HCEC 1CT (cell line): ENCODE results near the gene LRP8.

Experiments used
- DNase-seq: peaks from one replicate; pipeline ENCODE4 v3.0.0-alpha.2; 2017

Gene LRP8

DNA sequence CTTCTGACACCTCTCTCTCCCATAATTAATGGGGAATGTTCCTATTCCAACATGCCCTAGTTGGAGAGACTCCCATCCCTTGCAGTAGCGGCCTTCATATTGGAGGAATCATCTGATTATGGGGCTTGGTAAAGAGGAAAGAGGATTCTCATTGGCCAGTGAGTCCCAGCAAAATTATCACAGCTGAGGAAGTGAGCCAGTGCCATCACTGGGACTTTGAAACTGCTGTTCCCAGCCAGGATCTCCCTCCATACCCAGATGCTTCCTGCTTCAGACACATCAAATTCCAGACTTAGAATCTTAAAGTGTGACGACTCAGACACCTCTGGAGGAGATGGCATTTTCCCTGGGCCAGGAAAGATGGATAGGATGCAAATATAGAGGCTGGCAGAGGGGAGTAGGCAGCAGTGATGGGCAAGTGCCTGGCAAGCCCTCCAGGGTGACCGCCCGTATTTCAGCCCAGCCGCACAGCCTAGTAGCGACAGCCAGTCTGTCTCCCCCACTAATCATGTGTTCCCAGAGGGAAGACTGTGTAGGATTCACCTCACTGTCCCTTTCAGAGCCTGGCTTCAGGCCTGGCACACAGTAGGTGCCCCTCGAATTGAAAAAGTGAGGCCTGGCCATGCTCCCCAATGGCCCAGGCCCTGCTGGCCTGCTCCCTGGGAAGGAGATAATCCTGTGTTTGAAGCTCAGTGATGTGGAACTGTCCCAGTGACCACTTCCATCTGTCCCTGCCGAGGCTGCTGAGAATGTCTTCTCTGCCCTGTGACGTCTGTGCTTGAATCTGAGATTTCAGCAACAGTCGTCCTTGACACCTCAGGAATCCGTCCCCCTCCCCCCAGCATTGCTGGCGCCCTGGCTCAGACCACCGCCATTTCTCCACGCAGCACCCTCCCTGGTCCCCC is 48.3 kb downstream of the LRP8 start:
- DNase-seq = no peak

DNA sequence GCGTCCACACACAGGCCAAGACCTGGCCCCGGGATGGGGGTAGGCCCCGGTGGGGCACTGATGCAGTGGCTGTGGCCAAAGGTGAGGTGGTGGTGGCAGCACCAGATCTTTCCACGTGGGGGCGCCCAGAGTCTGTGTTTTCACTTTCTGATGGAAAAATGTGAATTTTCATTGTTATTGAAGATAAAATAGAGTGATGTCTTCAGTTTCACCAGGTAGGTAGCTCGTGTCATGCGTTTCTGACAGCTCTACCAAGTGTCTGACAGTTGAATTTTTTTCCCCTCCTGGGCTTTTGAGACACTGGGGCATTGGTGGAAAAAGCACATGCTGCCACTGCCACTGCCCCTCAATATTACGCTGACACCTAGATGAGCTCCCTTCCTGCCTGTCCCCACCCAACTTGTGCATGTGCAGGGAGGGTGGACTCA is 49.6 kb downstream of the LRP8 start:
- no peak for DNase-seq

DNA sequence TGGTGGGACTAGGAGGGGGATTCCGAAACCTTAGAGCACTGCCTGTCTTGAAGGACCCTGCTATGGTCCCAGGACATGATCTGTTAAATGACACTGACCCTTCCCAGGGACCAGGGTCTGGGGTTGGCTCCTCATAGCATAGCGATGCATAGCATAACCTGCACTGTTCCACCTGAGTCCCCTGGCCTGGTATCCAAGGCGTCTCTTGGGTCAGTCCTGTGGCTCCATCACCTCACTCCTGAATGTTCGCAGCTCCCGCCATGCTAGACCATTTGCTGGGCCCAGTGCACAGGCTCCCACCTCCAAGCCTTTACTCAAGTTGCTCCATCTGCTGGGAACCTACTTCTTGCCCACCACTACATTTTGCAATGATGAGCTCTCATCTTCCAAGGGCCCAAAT is 50.5 kb downstream of the LRP8 start:
- DNase-seq = no peak

DNA sequence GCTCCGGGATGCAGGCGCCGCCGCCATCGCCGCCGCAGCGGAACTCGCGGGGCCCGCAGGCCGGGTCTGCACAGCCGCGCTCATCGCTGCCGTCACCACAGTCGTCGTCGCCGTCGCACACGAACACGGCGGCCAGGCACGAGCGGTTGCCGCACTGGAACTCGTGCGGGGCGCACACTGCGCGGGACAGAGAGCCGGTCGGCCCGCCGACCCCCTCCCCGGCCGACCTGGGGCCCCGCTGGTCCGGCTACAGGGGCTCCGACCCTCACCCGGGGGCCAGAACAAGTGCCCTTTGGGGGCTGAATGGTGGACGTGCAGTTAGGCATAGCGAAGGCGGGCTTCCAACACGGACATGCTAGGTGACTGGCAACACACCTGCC is 51.0 kb downstream of the LRP8 start:
- no peak for DNase-seq

DNA sequence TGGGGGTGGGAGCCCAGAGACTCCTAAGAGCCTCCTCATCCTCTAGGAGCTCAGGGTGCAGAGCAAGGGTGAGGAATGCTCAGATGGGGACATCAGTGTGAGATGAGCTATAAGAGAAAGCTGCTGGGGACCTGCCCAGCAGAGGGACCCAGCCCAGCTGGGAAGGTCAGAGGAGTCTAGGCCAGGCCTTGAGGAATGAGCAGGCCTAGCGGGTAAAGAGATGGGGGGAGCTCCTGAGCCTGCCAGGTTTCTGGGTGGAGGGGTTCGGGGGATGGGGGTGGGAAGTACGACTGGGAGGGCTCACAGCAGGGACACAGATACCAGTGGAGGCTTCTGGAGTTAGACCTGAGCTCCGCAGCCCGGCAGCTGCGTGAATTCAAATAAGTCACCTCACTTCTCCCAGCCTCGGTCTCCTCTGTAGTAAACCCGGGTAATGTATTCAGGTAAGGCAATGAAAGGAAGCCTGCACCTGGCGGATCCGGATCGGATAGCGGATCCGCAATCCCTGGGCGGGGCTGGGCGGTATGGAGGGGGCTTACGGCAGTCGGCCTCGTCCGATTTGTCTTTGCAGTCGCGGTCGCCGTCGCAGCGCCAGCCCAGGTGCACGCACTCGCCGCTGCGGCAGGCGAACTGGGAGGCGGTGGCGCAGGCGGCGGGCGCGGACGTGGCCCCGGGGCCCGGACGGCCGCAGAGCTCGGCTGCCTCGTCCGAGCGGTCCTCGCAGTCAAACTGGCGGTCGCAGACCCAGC is 51.5 kb downstream of the LRP8 start:
- DNase-seq = no peak

DNA sequence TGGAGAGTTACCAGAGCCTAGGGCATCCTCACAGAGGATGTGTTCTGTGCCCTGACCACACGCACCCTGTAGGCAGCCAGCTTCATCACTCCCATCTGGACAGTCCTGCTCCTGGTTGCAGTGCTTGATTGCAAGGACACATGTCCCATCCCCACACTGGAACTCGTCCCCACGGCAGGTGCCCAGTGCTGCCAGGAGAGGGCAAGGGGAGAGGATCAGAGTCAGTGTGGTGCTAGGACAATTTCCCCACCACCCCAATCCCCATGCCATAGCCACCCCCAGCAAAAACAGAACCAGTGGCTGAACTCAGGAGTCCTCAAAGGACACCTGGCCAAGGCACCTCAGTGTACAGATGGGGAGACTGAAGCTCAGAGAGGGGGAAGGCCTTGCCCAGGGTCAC is 52.3 kb downstream of the LRP8 start:
- DNase-seq = no peak

DNA sequence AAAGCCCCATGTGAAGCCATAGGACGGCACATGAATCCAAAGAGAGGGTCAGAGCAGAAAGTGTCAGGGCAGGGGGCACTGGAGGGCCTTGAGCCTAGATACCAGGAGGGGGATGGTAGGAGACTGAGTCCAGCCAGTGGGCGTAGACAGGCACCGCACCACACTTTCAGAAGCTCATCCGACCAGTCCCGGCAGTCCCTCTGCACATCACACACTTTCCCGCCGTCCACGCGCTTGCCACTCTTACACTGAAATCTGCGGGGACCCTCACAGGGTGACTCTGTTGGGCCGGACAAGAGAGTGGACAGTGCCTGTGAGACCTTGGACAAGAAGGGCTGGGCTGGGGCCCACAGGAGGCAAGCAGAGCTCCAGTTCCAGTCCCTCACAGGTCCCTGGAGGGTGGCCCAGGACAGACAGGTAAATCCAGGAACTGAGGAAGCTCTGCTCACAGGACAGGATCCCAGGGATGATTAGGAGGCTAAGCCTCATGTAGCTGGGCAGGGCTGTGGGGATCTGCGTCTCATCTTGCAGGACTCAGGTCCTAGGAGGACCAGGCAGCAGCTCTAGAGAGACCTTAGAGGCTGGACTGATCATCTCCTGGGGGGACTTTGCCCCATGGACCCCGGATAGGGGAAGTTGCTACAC is 53.2 kb downstream of the LRP8 start:
- no peak for DNase-seq

DNA sequence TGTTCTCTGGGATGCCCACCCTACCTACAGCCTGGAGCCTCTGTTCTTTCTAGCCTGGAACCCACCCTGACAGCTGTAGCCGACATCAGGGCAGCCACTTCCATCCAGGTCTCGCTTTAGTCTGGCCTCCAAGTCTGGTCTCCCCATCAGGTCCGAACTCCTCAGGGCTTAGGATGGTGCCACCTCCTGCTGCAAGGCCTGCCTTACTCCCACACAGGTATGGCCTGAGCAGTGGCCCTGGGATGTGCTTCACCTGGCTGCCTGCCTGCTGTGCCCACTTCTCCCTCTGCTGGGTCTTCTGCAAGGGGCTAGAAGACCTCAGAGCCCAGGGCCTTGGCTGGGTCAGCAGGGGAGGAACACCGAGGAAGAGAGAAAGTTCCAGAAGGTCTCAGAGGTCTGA is 53.8 kb downstream of the LRP8 start:
- no peak for DNase-seq

DNA sequence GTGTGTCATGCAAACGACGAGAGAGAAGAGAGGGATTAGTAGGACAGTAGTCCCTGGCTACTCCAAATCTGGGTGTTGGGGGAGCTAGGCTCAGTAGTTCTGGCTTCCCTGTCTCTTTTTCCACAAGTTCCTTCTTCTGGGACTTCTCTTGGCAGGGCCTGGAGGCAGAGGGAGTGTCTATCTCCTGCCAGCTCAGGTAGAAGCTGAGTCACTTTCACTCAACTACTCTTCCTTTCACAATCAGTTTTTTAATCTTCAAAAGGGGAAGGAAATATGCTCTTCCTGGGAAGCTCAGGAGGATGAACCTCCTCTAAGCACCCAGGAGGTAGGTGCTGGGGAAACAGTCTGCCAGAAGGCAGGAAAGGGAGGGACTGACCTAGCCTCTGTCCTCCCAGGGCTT is 54.3 kb downstream of the LRP8 start:
- DNase-seq = no peak

DNA sequence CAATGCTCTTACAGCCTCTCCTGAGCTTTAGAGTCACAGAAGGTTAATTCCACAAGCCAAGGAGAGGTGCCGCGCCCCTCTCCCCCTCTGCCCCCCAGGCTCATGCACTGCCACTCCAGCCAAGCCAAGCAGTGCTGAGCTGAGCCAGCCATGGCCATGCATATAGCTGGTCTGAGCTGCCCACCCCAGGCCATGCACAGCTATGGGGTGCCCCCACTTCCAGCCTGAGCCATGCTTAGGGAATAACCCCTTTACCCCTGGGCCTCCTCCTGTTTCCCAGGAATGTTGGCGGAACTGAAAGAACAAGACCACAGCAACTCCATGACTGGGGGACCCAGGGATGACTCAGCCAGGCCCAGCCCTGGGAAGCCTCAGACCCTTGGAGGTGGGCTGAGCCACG is 55.5 kb downstream of the LRP8 start:
- DNase-seq = no peak

DNA sequence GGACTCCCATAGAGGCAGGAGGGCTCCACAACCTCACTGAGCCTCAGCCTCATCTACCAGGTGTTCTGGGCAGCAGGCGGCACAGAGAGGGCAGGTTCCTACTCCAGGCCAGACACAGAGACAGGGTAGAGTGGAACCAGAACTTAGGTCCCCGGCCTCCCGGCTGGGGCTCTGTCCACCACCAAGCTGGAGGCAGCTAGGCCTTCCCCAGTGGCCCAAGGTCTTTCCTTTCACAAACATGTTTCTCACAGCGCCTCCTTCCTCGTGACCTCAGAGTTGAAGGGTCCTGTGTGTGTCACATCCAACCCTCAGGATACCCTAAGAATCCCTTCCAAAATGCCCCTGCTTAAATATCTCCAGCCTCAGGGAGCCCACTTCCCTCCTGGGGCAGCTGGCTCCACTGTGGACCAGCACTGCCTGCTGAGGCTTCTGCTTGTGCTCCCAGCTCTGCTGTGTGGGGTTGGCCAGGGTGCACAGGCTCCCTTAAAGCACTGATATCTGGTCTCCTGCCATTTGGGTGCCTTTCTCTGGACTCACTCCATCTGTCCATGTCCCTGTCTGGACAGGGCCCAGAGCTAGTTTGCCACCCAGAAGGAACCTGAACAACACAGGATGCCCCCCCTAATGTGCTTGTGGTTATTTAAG is 56.3 kb downstream of the LRP8 start:
- no peak for DNase-seq

DNA sequence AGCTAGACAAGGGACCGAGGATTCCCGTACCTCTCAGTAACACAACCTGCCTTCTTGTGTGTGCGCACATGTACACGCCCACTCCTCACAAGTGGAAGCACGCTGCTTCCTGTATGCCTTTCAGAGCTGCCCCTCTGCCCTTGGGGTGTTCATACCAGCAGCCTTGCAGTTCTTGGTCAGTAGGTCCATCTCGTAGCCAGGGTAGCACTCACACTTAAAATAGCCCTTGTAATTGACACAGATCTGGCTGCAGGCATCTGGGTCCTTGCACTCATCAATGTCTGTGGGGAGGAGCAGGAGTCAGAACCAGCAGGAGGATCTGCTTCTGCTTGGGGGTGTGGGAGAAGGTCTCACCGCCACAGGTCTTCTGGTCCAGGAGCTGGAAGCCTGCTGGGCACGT is 57.0 kb downstream of the LRP8 start:
- DNase-seq = no peak

DNA sequence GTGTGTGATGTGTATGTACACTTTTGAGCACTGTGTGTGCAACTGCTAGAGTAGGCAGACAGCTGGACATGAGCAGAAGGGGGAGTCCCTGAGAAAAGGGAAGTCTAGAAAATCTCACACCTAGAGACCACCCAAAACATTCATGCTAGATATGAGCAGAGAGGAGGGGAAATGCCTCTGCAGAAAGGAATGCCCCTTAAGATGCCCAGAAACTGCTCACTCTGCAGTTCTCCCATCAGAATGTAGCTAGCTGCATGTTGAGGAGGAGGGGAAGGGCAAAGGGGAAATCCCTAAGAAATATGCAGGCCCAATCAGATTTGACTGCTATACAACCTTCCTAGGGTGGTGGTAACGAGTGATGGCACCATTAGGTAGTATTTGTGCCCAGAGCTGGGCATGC is 57.8 kb downstream of the LRP8 start:
- DNase-seq = no peak

DNA sequence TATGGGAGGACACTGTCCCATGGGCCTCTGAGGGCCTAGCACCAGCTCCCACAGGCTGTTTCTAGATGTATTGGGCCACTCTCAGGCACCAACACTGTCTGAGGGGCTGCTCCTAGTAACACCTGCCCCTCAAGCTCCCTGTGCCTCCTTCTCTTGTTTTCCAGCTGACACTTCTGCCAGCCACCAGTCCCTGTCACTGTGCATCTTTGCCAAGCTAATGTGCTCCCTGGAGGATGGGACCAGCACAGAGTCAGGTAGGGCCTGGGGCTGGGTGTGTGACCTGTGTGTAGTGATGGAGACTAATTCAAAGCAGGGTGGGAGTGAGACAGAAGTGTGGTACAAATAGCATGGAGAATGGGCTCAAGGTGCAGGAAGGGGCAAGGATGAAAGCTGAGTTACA is 60.1 kb downstream of the LRP8 start:
- no peak for DNase-seq

DNA sequence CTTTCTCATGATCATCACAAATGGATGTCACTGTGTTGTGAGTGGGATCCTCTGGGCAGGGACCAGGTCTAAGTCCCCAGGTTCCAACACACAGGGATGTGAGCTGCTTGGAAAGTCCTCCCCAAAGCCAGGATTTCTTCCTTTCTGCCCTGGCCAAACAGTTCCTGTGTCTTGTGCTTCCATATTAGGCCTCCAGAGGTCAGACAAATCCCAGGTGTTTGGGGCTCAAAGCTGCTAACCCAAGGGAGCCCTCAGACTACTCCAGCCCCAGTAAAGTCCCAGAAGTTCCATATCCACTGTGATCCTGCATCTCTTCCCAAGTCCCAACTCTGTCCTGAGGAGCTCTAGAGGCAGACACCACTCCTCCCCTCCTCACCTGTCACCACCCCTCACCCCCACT is 61.8 kb downstream of the LRP8 start:
- DNase-seq = no peak

DNA sequence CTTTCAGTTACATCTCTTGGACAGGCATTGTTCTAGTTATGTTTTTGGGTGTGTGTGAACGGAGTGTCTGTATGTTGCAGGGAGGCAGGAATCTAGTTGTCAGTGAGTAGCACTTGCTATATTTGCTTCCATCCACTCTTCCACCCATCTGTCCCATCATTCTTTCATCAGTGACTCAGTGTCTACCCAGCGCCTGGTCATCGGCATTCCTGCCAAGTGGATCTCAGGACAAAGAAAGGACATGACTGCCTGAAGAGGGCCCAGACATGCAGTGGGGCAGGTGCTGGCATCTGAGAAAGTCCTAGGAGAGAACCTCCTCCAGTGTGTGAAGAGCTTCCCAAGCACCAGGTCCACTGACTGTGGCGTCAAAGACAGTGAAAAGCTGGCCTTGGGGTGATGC is 62.3 kb downstream of the LRP8 start:
- DNase-seq = no peak

DNA sequence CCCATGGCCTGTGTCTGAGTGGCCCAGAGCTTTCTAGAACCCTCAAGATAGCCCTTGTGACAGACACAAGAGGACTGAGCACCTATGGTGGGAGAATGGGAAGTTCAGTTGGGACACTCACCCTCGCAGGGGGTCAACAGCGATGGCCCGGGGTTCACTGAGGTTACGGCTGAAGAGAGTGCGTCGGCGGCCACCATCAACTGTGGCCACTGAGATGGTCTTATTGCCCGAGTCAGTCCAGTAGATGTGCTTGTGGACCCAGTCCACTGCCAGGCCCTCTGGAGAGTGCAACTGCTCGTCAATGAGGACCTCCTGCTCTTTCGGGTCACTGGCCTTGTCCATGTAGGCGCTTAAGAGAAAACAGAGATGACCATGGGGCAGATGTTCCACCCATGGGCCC is 63.8 kb downstream of the LRP8 start:
- DNase-seq = no peak

DNA sequence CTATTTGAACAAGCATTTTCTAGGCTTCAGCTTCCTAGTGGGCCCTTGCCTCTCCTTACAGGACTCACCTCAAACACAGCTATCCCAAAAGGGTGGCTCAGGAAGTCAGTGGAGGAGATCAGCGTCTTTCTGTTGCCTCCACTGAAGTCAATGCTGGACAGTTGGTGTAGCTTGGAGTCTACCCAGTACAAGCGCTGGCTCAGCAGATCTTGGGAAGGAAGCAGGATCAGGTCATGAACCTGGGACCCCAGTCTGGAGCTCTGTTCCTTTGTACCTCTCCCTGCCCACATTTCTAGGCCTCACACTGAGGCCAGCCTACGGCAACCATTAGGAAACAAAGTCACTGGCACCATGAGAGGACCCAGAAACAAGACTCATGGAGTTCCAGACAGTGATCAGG is 65.9 kb downstream of the LRP8 start:
- no peak for DNase-seq

DNA sequence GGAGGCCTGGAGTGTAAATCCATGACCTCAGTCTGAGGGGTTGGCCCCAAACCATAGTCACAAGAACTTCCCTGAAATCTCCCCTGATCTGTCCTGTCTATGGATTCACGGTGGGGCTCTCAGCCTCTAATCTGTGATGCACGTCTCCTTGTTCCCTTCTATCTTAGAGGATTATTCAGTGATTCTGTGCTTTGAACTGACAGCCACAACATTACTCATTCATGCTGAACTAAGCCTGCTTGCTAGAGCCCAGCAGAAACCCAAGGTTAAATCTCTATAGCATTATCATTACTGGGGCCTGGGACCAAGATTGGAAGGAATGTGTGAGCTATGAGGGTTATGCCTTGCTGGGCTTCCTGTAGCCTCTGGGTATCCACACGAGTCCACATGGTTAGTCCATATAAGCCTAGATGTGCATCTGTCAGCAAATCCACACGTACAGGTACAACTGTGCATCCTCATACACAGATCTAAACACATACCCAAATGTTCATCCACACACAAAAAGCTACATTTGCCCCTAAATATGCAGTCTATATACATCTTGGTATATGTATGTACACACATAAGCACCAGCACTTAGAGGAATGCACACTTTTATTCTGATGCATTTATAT is 67.1 kb downstream of the LRP8 start:
- DNase-seq = no peak

DNA sequence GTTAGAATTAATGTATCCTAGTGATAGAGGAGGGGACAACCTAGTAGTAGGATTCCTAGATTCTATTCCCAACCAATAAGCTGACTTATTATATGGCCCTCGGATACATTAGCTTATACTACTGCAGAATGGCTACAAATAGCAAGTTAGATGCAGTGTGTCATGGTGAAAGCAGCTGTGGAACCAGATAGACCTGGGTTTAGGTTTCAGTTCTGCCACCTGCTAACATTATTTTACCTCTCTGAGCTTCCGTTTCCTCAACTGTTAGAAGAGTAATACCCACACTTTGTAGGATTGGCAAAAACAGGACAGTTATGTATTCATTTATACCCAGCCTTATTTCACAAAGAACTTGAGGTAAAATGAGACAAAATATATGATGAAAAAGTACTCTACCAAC is 67.9 kb downstream of the LRP8 start:
- DNase-seq = no peak

DNA sequence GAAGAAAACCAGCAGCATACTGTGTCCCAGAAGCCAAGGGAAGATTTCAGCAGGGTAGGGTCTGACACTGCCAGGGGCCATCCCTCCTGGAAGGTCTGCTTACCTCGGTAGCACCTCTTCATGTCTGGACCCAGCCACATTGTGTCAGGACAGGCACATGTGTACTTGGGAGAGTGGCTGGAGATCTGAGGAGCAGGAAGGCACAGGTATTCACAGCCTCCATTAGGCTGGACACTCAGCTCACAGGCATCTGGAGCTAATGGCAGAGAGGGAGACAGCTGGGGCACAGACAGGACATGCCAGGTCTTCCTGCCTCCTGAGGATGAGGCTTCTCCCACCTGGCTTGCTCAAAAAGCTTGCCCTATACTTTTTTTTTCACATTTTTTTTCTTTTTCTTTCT is 69.7 kb downstream of the LRP8 start:
- DNase-seq = no peak

DNA sequence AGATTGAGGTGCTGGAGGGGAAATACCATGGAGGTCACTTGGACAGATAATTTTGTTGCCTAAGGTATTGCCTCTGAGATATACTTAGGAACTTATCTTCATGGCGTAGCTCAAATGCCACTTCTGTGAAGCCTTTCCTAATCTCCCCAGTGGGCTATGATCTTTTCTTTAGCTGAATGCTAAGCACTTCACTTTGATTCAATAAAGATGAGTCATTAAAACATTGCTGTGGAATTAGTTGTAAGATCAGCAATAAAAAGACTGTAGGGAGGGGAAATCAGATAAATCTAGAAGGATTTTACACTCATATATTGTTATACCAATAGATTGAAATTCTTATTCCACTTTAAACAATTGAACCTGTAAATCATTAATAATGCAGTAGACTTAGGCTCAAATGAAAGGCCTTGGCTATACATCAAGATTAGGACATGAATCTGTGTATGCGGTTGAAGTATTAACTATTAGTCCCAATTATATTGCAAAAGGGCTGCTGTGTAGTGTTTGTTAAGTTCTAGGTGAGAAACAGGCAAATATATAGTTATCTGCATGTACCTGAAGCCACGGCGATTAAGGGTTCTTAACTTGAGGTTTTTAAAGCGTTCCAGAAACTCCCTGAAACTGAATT is 70.3 kb downstream of the LRP8 start:
- no peak for DNase-seq
